NCI-H460 (cell line): ENCODE results near the gene ATP2B1. TPM values are rescaled to one million over a fixed set of nuclear protein-coding genes. Genes with fewer than 3 reads are reported as not detected.

Source experiments
- DNase-seq: peaks from one replicate; pipeline ENCODE4 v3.0.0-alpha.2; 2016; ENCODE audit warnings: low read depth; ENCODE audit errors: extremely low read depth
- total RNA-seq: library from RNA; depleted of rRNA; stranded (reverse); fragments of >200 nt; shearing (Covaris generic); gene quantifications from 2 replicates; pipeline ENCODE4 v1.2.3, GENCODE V29; 2014

Gene ATP2B1
- total RNA-seq, 1 experiment from 2014 or later = 228 TPM

GRCh38 chr12:89662623-89663022, 46.0 kb downstream of the ATP2B1 start:
- DNase-seq = no peak

GRCh38 chr12:89661706-89662330, 46.8 kb downstream of the ATP2B1 start:
- DNase-seq = no peak

- no peak for DNase-seq
Measured at GRCh38 chr12:89657739-89658138, 50.9 kb downstream of the ATP2B1 start.

GRCh38 chr12:89657066-89657465, 51.6 kb downstream of the ATP2B1 start:
- DNase-seq = no peak

DNA sequence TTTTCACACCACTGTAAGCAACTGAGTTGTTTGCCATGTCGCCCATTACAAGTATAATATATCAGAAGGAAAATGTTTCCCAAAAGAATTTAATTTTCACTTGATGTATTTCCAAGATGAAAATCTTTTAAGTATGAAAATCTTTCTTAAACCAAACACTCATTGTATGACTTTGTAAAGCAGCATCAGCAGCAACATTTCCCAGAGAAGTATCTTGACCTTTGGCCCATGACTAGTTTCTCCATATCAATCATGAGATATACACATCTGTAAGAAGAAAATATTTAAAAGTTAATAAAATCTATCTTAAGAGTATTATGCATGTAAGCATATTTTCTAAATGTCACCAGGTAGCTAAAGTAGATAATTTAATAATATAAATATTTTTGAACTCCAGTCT, 52.8 kb downstream of the ATP2B1 start:
- no peak for DNase-seq

- DNase-seq = no peak
Measured at GRCh38 chr12:89651192-89651591, 57.4 kb downstream of the ATP2B1 start.

DNA sequence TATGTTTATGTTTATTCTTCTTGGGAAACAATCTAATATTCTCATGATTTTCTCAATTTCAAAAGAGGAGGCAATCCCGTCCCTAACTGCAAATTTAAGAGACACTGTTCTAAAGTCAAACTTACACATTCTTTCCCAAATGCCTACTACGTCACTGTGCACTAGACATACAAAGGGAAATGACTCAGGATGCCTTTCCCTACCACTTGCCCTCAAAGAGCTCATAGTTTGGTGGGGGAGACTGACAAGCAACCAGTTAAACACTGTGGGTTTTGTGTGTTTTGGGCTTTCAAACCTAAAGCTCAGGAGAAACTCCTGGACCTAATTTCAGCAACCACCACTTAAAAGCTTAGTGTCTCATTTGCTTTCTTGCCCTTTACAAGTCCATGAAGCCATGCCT, 58.4 kb downstream of the ATP2B1 start:
- DNase-seq = no peak

- DNase-seq = no peak
Measured at GRCh38 chr12:89649820-89650219, 58.8 kb downstream of the ATP2B1 start.

- no peak for DNase-seq
Measured at GRCh38 chr12:89649139-89649538, 59.5 kb downstream of the ATP2B1 start.

GRCh38 chr12:89648211-89648930, 60.3 kb downstream of the ATP2B1 start:
- no peak for DNase-seq

DNA sequence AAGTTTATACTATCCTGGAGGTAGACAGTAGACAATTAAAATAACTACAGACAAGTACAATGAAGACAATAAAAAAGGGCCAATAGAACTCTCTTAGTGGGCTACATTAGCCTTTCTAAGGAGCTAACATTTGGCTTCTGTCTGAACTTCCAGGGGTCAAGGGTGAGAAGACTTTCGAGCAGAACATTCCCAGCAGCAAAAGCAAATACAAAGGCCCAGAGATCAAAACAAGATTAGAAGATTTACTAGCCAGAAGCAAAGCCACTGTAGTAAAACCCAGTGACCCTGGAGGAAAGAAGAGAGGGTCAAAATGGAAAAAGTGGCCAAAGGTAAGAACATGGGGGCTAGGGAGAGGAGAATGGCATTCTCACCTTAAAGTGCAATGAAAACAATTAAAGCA, 63.2 kb downstream of the ATP2B1 start:
- no peak for DNase-seq

DNA sequence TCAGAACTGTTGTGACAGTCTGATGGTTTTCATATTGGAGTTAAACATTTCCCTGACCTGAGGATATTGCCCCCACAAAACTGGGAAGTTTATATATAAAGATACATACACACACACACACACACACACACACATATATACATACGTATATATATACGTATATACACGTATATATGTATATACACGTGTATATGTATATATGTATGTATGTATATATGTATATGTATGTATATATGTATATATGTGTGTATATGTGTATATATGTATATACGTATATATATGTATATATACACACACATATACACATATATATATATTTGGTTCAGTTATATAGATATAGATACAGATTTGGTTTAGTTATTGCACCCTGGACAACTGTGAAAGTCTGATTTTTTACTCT, 65.7 kb downstream of the ATP2B1 start:
- DNase-seq = no peak

DNA sequence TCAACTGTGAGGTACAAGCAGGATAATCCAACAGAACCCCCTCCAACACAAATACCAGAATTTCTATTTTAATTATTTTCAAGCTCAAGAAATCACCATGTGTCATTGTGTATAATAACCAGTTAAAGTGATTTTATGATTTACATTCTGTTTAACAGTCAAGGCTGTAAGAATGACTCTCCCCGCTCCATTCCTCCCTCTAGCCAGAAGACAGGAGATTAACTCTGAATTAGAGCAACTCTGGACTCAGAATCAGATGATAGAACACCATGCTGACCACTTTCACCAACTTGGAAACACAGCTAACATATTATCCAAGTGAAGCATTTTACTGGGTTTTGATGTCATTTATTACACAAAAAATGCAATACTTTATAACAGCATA, 71.9 kb downstream of the ATP2B1 start:
- no peak for DNase-seq

DNA sequence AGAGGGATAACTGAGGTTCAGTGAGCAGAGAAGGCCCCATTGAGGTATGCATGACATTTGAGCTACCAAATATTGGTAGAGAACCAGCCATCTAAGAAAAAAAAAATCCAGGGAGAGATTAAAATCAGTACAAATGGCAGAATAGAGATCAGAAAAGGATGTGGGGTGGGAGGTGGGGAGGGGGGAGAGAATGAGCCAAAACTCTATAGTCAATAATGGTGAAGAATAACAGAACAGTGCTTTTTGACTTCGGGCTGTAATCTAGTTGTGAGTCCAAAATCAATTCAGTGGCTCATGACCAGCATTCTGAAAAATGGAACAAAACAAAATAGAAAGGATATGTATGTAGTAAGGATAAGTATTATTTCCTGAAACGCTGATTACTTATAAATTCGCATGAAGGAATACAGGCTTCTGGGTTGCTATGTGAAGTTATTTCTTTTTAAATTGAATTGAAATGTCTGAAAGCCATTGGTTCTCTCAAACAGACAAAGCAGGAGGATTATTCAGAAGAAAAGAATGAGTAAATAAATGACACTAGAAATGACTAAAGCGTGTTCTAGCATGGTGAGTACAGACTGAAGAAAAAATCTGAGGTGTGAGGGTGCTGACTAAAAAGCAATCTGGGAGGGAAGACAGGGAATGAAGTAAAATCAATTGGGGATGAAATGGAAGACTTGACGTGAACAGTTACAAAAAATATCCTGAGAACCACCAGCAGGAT, 72.4 kb downstream of the ATP2B1 start:
- DNase-seq = no peak

DNA sequence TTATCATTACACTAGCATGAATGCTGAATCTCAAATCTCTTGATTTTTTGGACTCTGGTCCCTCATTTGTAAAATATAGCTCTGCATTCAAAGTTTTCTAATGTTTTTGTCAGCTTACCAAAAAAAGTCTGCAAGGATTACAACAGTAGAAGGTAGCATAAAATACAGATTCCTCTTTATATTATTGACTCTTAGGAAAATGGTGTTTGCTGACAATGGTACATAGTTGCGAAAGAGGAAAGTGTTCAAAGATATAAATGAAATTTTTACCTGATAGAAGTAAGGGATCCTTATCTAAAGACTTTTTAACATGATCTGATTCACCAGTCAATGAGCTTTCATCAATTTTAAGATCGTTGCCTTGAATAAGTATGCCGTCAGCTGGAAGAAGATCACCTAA, 74.1 kb downstream of the ATP2B1 start:
- no peak for DNase-seq

DNA sequence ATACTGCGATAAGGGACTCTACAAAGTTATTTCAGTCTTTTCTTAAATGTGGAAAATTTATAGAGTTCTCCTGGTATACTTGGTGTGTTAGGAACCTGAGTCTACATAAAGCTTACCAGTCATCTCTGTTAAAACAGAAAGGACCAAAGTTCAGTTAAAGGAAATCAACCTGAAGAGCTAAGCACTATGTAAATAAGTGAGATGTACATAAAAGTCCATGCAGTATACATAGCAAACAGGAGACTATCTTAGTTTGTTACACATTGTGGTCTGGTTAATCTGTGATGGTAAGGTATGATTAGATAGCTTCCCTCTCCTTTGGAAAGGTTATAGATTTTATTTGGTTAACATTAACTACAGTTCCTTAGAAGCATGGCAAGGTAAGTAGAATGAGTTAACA, 75.9 kb downstream of the ATP2B1 start:
- DNase-seq = no peak

DNA sequence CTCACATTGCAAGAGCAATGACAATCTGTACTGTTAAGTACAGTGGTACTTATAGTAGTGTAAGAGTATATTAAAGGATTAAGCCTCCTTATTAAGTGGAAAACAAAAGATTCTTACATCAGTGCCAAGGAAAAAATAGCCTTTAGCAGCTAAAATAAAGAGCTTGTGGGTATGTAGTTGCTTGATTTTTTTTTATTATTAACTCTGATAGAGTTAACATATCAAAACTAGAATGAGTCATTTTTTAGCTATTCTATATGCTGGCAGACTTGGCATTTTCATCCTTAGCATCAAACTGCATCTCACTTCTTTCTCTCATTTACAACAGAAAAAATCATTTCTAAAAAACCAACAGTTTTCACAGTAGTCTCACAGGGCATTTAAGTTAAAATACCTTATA, 86.5 kb downstream of the ATP2B1 start:
- DNase-seq = no peak

- DNase-seq = no peak
Measured at GRCh38 chr12:89621521-89621920, 87.1 kb downstream of the ATP2B1 start.

GRCh38 chr12:89619764-89620163, 88.9 kb downstream of the ATP2B1 start:
- no peak for DNase-seq

GRCh38 chr12:89618113-89618862, 90.3 kb downstream of the ATP2B1 start:
- no peak for DNase-seq

DNA sequence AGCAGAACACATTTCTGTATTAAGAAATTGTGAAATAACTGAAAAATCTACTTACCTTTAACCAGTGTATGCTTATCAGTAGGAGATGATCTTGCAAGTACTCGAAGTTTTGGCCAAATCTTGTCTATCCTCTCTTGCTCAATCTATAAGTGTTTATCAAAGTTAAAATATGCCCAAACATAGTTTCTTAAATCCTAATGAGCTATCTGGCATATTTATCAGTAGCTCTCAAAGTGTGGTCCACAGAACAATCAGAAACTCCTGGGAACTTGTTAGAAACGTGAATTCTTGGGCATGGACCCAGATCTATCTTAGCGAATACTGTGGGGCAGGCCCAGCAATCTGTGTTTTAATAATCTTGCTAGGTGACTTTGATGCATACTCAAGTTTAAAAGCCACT, 98.3 kb downstream of the ATP2B1 start:
- DNase-seq = no peak
